ENCODE results near the gene IFI27L1.

The IFI27L1 gene

DNA sequence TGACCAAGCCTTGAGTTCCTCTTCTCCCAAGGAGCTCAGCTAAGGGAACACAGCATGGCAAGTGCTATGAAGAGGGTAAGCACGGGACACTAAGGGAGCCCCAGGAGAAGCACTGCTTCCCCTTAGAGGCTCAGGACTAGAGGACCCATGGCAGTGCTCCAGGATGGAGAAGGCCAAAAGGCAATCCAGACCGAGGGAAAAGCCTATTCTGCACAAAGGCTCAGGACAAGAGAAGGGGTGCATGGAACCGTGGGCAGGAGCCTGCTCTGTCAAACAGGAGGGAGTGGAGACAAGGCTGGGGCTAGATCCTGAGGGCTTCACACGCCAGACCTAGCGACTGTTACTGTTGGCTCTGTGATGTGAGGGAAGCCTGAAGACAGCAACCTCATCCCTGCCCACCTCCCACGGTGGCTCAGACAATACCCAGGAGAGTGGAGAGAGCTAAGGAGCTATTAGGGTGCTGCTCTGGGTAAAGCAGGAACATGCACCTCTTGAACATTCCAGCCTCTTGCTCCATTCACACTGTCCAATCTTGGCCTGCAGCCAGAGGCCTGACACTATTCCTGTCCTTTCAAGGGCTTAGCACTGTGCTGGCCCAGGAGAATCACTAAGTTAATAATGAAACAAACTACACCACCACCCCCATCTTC lies 30.8 kb upstream of the IFI27L1 start:
- peaks cover 95% of the 10 kb centered on the region for H3K36me3 ChIP-seq (ENCODE audit: insufficient read depth, low read depth, low read length)
- H3K27ac ChIP-seq (ENCODE audit: low read length) = no peak overlapping the region
- H3K4me1 ChIP-seq (ENCODE audit: insufficient read depth, low read length) = no peaks in the 10 kb centered on the region
- H3K27me3 ChIP-seq (ENCODE audit: insufficient read depth, low read length) = no peaks in the 10 kb centered on the region
- no peak overlapping the region for H3K4me3 ChIP-seq (ENCODE audit: low read length)
- no peaks in the 10 kb centered on the region for H3K9me3 ChIP-seq (ENCODE audit: insufficient read depth, low read depth, low read length)
- no peak overlapping the region for H3K9ac ChIP-seq (ENCODE audit: low read depth, low read length)

DNA sequence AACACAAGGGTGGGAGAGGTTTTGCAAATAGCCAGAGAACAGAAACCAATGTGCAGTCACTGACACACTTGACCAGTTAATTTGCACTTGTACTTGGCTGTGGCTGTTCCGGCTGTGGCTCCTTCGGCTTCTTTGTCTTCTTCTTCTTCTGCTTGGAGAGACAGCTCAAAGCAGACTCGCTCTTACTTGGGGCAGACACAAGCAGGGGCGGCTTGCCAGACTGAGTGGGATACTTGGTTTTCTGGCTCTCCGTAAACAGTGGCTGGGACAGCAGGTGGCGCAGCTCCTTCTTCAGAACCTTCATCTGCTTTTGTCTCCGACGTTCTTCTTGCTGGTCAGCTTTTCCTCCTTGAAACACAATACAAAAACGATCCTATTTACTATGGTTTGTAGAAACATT lies 30.0 kb upstream of the IFI27L1 start:
- no peak overlapping the region for H3K9ac ChIP-seq (ENCODE audit: low read depth, low read length)
- peaks cover 95% of the 10 kb centered on the region for H3K36me3 ChIP-seq (ENCODE audit: insufficient read depth, low read depth, low read length)
- H3K9me3 ChIP-seq (ENCODE audit: insufficient read depth, low read depth, low read length) = no peaks in the 10 kb centered on the region
- H3K4me3 ChIP-seq (ENCODE audit: low read length) = no peak overlapping the region
- H3K27ac ChIP-seq (ENCODE audit: low read length) = no peak overlapping the region
- H3K4me1 ChIP-seq (ENCODE audit: insufficient read depth, low read length) = no peaks in the 10 kb centered on the region
- no peaks in the 10 kb centered on the region for H3K27me3 ChIP-seq (ENCODE audit: insufficient read depth, low read length)

DNA sequence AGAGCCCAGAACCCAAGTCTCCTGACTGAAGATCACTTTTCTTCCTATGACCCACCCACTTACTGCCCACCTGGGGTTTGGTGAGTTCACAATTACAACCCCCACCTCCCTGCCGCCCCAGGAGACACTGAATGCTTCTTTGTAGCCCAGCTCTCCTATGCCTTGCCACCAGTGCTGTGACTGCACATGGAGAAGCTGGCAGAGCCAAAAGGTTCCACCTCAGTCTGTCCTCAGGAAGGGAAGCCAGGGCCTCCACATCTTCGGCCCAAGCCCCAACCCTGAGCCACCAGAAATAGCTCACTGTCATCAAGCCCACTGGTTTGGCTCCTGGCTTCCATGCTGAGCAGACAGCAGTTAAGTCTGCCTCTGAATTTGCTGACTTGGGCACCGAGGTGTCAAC lies 29.3 kb upstream of the IFI27L1 start:
- Histone ChIP-seq H3K4me3 (ENCODE audit: low read length) (no peak overlapping the region), H3K9me3 (ENCODE audit: insufficient read depth, low read depth, low read length) (no peaks in the 10 kb centered on the region), H3K4me1 (ENCODE audit: insufficient read depth, low read length) (no peaks in the 10 kb centered on the region), H3K9ac (ENCODE audit: low read depth, low read length) (no peak overlapping the region), H3K27me3 (ENCODE audit: insufficient read depth, low read length) (no peaks in the 10 kb centered on the region), H3K27ac (ENCODE audit: low read length) (no peak overlapping the region), H3K36me3 (ENCODE audit: insufficient read depth, low read depth, low read length) (peaks cover 95% of the 10 kb centered on the region)

DNA sequence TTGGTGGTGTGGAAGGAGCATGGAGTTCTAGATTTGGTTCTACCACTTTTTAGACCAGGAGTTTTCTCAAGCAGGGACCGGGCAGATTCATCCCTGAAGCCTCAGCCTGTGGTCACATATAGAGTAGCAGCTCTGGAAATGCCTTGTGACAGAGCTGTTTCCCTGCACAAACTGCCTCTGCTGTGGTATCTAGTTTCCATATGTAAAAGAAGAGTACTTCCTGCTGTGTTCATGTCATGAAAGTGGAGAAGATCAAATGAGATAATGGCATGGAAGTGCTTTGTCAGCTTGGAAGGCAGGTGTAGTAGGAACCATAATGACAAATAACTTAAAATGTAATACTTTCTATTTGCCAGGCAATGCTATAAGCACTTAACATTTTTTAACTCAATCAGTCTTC lies 28.9 kb upstream of the IFI27L1 start:
- H3K27me3 ChIP-seq (ENCODE audit: insufficient read depth, low read length) = no peaks in the 10 kb centered on the region
- no peak overlapping the region for H3K4me3 ChIP-seq (ENCODE audit: low read length)
- H3K9me3 ChIP-seq (ENCODE audit: insufficient read depth, low read depth, low read length) = no peaks in the 10 kb centered on the region
- no peaks in the 10 kb centered on the region for H3K4me1 ChIP-seq (ENCODE audit: insufficient read depth, low read length)
- H3K27ac ChIP-seq (ENCODE audit: low read length) = no peak overlapping the region
- no peak overlapping the region for H3K9ac ChIP-seq (ENCODE audit: low read depth, low read length)
- H3K36me3 ChIP-seq (ENCODE audit: insufficient read depth, low read depth, low read length) = peaks cover 95% of the 10 kb centered on the region

DNA sequence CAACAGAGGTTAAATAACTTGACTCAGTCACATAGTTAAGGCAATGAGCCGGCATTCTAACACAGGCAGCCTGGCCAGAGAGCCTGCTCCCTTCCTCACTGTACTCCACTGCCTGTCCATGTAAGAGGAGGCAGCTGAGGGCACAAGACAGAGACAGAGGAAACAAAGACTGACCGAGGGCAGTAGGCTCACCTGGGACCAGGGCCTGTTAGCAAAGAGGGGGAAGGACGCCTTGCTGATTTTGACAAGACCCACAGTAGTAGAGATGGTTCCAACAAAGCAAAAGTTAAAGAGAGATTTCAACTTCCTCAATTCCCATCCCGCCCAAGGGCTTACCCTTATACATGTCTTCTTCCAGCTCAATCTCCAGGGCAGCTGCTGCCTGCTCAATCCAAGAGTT lies 28.4 kb upstream of the IFI27L1 start:
- Histone ChIP-seq H3K9ac (ENCODE audit: low read depth, low read length) (no peak overlapping the region), H3K9me3 (ENCODE audit: insufficient read depth, low read depth, low read length) (no peaks in the 10 kb centered on the region), H3K4me3 (ENCODE audit: low read length) (no peak overlapping the region), H3K36me3 (ENCODE audit: insufficient read depth, low read depth, low read length) (peaks cover 95% of the 10 kb centered on the region), H3K4me1 (ENCODE audit: insufficient read depth, low read length) (no peaks in the 10 kb centered on the region), H3K27ac (ENCODE audit: low read length) (no peak overlapping the region), H3K27me3 (ENCODE audit: insufficient read depth, low read length) (no peaks in the 10 kb centered on the region)

DNA sequence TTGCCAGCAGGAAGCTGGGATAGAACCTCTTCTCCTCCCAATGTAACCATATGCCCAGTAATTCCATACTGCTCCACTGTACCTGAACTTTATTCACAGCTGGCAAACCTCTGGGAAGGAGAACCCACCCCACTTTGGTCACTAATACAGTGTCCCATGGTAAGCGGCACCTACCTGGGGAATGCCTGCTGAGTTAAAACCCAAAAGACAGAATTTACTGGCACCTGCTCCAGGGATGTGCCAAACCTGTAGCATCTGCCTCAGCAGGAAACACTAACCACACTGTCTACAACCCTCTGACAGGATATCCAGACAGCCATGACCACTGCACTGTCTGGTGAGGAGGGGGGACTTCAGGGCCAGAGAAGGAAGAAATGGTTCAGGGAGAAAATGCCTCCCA lies 26.7 kb upstream of the IFI27L1 start:
- Histone ChIP-seq H3K9me3 (ENCODE audit: insufficient read depth, low read depth, low read length) (no peaks in the 10 kb centered on the region), H3K36me3 (ENCODE audit: insufficient read depth, low read depth, low read length) (peaks cover 95% of the 10 kb centered on the region), H3K27ac (ENCODE audit: low read length) (no peak overlapping the region), H3K27me3 (ENCODE audit: insufficient read depth, low read length) (no peaks in the 10 kb centered on the region), H3K9ac (ENCODE audit: low read depth, low read length) (no peak overlapping the region), H3K4me1 (ENCODE audit: insufficient read depth, low read length) (no peaks in the 10 kb centered on the region), H3K4me3 (ENCODE audit: low read length) (no peak overlapping the region)

DNA sequence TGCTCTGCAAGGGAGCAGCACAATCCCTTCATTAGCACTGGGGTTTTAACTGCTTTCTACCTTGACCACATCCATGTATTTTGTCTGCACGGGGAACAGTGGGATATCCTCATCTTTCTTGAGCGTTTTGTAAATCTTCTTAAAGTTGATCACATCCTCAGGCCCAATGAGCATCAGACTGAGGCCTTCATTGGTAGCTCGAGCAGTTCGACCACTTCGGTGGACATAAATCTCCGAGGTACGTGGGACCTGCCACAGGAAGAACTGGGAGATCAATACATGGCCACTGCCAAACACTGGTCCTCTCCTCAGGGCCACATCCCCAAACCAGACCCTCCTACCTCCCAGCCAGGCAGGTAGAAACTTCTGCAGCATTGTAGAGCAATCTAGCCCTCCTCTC lies 26.2 kb upstream of the IFI27L1 start:
- no peak overlapping the region for H3K4me3 ChIP-seq (ENCODE audit: low read length)
- H3K36me3 ChIP-seq (ENCODE audit: insufficient read depth, low read depth, low read length) = peaks cover 95% of the 10 kb centered on the region
- no peaks in the 10 kb centered on the region for H3K4me1 ChIP-seq (ENCODE audit: insufficient read depth, low read length)
- no peaks in the 10 kb centered on the region for H3K27me3 ChIP-seq (ENCODE audit: insufficient read depth, low read length)
- H3K9ac ChIP-seq (ENCODE audit: low read depth, low read length) = no peak overlapping the region
- H3K9me3 ChIP-seq (ENCODE audit: insufficient read depth, low read depth, low read length) = no peaks in the 10 kb centered on the region
- H3K27ac ChIP-seq (ENCODE audit: low read length) = no peak overlapping the region

DNA sequence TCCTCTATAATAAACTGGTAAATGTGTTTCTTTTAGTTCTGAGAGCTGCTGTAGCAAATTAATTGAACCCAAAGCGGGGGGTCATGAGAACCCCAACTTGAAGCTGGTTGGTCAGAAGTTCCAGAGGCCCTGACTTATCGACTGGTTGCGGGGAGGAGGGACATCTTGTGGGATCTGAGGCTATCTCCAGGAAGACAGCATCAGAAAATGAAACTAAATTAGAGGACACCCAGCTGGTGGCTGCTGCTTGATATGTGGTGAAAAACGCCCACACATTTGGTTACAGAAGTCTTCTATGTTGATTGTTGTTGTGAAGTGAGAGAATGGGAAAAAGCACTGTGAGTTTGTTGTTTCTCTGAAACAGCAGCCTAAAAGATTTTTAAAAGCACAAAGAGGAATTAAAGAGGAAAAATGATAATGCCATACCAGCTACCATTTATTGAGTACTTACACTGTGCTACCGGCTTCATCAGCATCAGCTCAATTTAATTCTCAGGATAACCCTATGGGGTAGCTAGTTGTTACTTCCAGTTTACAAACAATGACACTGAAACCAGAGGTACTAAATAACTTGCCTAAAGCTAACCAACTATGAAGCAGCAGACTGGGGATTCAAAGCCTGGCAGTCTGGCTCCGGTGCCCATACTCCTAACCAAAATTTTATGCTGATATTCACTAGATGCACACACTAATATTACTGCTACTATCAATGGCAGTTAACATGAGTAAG lies 24.4 kb upstream of the IFI27L1 start:
- no peaks in the 10 kb centered on the region for H3K4me1 ChIP-seq (ENCODE audit: insufficient read depth, low read length)
- H3K9ac ChIP-seq (ENCODE audit: low read depth, low read length) = no peak overlapping the region
- peaks cover 95% of the 10 kb centered on the region for H3K36me3 ChIP-seq (ENCODE audit: insufficient read depth, low read depth, low read length)
- no peaks in the 10 kb centered on the region for H3K9me3 ChIP-seq (ENCODE audit: insufficient read depth, low read depth, low read length)
- H3K27ac ChIP-seq (ENCODE audit: low read length) = no peak overlapping the region
- no peak overlapping the region for H3K4me3 ChIP-seq (ENCODE audit: low read length)
- H3K27me3 ChIP-seq (ENCODE audit: insufficient read depth, low read length) = no peaks in the 10 kb centered on the region

DNA sequence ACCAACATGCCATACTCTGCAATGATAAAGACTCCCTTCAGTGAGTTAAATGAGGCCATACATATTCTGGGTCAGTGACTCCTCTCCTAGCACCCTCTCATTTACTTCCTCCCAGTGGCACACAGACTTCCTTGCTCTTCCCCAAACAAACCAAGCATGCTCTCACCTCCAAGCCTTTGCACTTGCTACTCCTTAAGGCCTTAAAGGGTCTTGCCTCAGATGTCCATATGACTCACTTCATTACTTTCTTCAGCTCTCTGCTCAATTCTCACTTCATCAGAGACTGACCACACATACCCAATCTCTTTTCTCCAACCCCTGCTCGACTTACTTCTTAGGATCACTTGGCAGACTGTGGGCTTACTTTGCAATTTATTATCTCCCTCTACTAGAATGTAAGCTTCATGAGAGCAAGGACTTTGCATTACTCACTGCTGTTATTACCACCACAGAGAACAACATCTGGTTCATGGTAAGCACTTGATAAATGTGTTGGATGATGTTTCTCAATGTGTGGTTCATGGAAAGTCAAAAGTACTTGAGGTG lies 22.9 kb upstream of the IFI27L1 start:
- no peak overlapping the region for H3K4me3 ChIP-seq (ENCODE audit: low read length)
- no peaks in the 10 kb centered on the region for H3K9me3 ChIP-seq (ENCODE audit: insufficient read depth, low read depth, low read length)
- H3K4me1 ChIP-seq (ENCODE audit: insufficient read depth, low read length) = peaks cover 6% of the 10 kb centered on the region
- no peak overlapping the region for H3K9ac ChIP-seq (ENCODE audit: low read depth, low read length)
- H3K36me3 ChIP-seq (ENCODE audit: insufficient read depth, low read depth, low read length) = peaks cover 89% of the 10 kb centered on the region
- H3K27ac ChIP-seq (ENCODE audit: low read length) = no peak overlapping the region
- H3K27me3 ChIP-seq (ENCODE audit: insufficient read depth, low read length) = no peaks in the 10 kb centered on the region

DNA sequence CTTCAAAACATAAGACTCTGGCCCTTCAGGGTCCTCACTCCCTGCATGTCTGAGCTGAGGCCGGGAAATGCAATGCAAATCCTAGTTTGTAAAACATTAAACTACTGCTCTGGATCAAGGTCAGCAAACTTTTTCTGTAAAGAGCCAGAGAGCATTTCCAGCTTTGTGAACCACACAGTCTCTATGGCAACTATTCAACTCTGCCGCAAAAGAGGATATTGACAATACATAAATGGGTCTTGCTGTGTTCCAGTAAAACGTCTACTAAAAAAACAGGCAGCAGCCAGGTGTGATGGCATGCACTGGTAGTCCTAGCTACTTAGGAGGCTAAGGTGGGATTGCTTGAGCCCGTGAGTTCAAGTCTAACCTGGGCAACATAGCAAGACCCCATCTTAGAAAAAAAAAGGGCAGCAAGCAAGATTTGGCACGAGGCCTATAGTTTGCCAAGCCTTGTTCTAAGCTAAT lies 22.4 kb upstream of the IFI27L1 start:
- peaks cover 7% of the 10 kb centered on the region for H3K4me1 ChIP-seq (ENCODE audit: insufficient read depth, low read length)
- no peak overlapping the region for H3K4me3 ChIP-seq (ENCODE audit: low read length)
- H3K27me3 ChIP-seq (ENCODE audit: insufficient read depth, low read length) = no peaks in the 10 kb centered on the region
- no peak overlapping the region for H3K9ac ChIP-seq (ENCODE audit: low read depth, low read length)
- H3K27ac ChIP-seq (ENCODE audit: low read length) = no peak overlapping the region
- peaks cover 88% of the 10 kb centered on the region for H3K36me3 ChIP-seq (ENCODE audit: insufficient read depth, low read depth, low read length)
- no peaks in the 10 kb centered on the region for H3K9me3 ChIP-seq (ENCODE audit: insufficient read depth, low read depth, low read length)

DNA sequence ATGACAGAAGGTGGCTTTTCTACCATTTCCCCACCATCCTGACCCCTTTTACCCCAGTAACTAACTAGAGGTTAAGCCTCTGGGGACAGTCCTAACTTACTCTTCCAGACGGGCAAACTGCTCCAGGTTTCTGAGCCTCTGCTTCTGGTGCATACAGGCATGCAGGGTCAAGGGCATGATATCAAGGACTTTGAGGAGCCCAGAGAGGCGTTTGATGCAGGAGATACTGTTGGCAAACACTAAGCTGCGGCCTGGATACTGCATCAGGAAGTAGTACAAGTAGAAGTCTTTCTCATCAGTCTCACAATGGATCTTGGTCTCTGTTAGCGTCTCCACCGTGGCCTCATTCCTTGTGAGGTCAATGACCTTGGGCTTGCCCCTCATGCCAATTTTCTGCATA lies 21.1 kb upstream of the IFI27L1 start:
- no peaks in the 10 kb centered on the region for H3K9me3 ChIP-seq (ENCODE audit: insufficient read depth, low read depth, low read length)
- H3K9ac ChIP-seq (ENCODE audit: low read depth, low read length) = no peak overlapping the region
- no peak overlapping the region for H3K27ac ChIP-seq (ENCODE audit: low read length)
- H3K27me3 ChIP-seq (ENCODE audit: insufficient read depth, low read length) = no peaks in the 10 kb centered on the region
- peaks cover 7% of the 10 kb centered on the region for H3K4me1 ChIP-seq (ENCODE audit: insufficient read depth, low read length)
- H3K4me3 ChIP-seq (ENCODE audit: low read length) = no peak overlapping the region
- peaks cover 75% of the 10 kb centered on the region for H3K36me3 ChIP-seq (ENCODE audit: insufficient read depth, low read depth, low read length)

DNA sequence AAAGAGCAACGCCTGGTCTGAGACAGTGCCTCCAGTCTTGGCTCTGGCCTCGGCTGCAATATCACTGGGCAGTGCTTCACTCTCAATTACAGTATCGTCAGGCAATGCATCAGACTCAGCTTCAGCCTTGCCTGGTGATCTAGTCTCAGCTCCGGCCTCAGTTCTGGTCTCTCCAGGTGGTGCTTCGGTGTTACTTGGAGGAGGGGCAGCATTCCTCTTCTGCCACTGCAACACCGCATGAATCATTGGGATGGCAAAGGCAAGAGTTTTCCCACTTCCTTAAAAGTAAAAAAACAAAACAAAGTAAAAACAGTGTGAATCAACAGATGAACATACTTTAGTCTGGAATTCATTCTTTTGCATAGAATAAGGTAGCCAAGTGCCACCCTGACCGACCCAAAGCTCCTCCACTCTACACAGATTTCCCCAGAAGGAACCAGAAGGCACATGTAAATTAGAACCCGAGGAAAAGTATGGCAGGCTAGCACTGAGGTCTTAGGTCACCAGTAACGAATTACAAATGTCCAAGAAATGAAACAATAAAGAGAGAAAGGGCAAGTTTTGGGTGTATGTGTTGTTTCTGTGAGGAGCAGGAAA lies 18.7 kb upstream of the IFI27L1 start:
- no peak overlapping the region for H3K9ac ChIP-seq (ENCODE audit: low read depth, low read length)
- H3K27me3 ChIP-seq (ENCODE audit: insufficient read depth, low read length) = no peaks in the 10 kb centered on the region
- H3K9me3 ChIP-seq (ENCODE audit: insufficient read depth, low read depth, low read length) = no peaks in the 10 kb centered on the region
- peaks cover 51% of the 10 kb centered on the region for H3K36me3 ChIP-seq (ENCODE audit: insufficient read depth, low read depth, low read length)
- H3K4me1 ChIP-seq (ENCODE audit: insufficient read depth, low read length) = peaks cover 12% of the 10 kb centered on the region
- no peak overlapping the region for H3K4me3 ChIP-seq (ENCODE audit: low read length)
- no peak overlapping the region for H3K27ac ChIP-seq (ENCODE audit: low read length)
